Measurements from ENCODE around the gene TSPAN4. TPM values are rescaled to one million over a fixed set of nuclear protein-coding genes. Genes with fewer than 3 reads are reported as not detected.

TSPAN4 gene
- total RNA-seq, 6 experiments from 2014 or later = 193 to 267 (median 212) TPM

DNA sequence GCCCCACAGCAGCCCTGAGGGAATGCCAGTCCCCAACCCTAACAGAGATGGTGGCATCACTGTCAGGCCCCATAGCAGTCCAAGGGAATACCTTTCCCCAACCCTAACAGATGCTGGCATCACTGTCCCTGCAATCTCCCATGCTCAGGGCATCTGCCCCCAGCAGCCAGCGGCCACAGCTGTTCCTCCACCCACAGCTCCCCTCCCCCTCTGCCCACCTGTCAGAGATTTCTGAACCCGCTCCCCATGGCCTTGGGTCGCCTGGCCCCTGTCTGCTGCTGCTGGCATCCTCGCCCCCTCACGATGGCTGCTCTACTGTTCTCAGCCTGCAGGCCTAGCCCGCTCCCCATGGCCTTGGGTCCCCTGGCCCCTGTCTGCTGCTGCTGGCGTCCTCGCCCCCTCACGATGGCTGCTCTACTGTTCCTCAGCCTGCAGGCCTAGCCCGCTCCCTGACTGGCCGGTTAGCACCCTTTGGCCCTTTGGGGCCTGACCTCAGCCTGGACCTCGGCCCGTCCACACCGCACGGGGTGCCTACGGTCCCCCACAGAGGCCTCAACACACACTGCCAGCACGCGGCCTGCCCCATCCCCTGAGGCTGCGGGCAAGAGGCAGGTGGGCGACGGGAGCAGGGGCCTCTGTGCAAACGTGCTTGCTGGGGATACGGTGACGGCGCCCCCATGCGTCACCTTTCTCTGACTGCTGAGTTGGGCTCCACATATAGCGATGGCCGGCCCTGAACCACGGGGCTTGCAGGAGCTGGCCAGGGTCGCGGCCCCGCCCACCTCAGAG is 47.2 kb downstream of the TSPAN4 start:
- H3K27ac Mint-ChIP-seq = no peak overlapping the region
- H3K4me1 Mint-ChIP-seq (ENCODE audit: low read depth) = no peaks in the 10 kb centered on the region
- no peak overlapping the region for H3K4me3 Mint-ChIP-seq
- peaks cover 15% of the 10 kb centered on the region for H3K36me3 Mint-ChIP-seq (ENCODE audit: low read depth)
- DNase-seq = no peak
- H3K27me3 Mint-ChIP-seq (ENCODE audit: insufficient read depth) = peaks cover 2% of the 10 kb centered on the region
- H3K9me3 Mint-ChIP-seq = no peaks in the 10 kb centered on the region
- TF ChIP-seq, protein P1, sequence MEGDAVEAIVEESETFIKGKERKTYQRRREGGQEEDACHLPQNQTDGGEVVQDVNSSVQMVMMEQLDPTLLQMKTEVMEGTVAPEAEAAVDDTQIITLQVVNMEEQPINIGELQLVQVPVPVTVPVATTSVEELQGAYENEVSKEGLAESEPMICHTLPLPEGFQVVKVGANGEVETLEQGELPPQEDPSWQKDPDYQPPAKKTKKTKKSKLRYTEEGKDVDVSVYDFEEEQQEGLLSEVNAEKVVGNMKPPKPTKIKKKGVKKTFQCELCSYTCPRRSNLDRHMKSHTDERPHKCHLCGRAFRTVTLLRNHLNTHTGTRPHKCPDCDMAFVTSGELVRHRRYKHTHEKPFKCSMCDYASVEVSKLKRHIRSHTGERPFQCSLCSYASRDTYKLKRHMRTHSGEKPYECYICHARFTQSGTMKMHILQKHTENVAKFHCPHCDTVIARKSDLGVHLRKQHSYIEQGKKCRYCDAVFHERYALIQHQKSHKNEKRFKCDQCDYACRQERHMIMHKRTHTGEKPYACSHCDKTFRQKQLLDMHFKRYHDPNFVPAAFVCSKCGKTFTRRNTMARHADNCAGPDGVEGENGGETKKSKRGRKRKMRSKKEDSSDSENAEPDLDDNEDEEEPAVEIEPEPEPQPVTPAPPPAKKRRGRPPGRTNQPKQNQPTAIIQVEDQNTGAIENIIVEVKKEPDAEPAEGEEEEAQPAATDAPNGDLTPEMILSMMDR (IDR thresholded peaks at IDR 0.05) = no peak

DNA sequence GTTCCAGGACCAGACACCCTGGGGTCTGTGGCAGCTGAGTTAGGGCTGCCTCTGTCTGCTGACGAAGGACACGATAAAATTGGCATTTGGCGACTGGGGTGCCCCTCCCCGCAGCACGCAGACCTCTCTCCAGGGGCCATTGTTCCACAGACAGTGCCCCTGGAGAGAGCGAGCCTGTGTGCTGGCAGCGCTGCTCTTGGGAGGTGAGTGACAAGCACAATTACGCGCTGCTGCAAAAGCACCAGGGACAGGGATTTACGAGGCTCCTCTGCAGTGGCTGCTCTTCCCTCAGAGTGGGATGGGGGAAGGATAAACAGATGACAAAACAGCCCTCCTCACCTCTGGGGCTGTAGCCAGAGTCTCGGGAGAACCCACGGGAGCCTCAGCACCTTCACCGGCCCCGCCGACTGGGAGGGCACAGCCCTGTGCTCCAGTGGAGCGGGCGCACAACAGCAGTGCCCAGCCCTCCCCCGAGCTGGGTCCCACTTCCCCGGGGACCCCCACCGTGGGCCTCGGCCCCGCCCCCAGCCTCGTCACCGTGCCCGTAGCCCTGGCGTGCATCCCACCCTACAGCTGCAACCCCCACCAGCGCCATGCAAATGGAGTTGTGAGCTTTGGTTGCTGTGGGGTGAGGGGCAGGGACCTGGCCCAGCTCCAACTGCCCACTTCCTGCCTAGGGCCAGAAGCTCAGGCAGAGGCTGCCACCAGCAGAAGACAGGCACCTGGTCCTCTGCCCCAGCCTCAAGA is 48.3 kb downstream of the TSPAN4 start:
- H3K36me3 Mint-ChIP-seq (ENCODE audit: low read depth) = peaks cover 15% of the 10 kb centered on the region
- H3K9me3 Mint-ChIP-seq = no peaks in the 10 kb centered on the region
- H3K27me3 Mint-ChIP-seq (ENCODE audit: insufficient read depth) = peaks cover 2% of the 10 kb centered on the region
- DNase-seq = no peak
- no peak overlapping the region for H3K4me3 Mint-ChIP-seq
- H3K27ac Mint-ChIP-seq = no peak overlapping the region
- TF ChIP-seq, protein P1 (IDR thresholded peaks at IDR 0.05) = no peak
- H3K4me1 Mint-ChIP-seq (ENCODE audit: low read depth) = no peaks in the 10 kb centered on the region

DNA sequence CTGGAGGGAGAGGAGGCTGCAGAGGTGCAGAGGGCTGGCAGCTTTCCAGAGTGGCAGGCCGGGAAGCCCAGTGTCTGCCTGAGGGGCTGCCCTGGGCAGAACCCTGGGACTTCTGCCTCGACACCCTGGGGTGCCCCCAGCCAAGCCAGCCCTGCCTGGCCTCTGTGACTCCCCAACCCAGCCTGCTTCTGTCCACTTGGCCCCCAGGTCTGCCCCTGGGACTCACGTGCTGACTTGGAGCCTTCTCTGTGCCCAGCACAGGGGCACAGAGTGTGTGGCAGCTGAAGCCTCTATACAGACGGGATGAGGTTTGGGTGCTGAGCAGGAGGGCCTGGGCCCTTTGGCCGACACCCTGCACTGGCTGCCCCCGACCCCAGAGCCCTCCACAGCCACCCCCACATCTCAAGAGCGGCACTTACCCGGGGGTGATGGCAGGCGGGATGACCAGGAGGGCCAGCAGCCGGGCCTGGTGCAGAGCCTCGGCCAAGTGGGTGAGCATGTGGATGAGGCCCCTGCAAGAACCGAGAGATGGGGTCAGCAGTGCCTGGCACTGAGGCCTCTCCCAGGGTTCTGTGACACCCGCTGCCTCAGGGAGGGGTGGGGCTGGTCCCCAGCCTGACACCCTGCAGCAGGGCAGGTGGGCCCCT is 50.5 kb downstream of the TSPAN4 start:
- Mint-ChIP-seq H3K4me1 (ENCODE audit: low read depth) (no peaks in the 10 kb centered on the region), H3K9me3 (no peaks in the 10 kb centered on the region), H3K36me3 (ENCODE audit: low read depth) (no peaks in the 10 kb centered on the region), H3K27ac (no peak overlapping the region), H3K4me3 (no peak overlapping the region), H3K27me3 (ENCODE audit: insufficient read depth) (peaks cover 2% of the 10 kb centered on the region)
- TF ChIP-seq, protein P1 (IDR thresholded peaks at IDR 0.05) = no peak
- DNase-seq = no peak

DNA sequence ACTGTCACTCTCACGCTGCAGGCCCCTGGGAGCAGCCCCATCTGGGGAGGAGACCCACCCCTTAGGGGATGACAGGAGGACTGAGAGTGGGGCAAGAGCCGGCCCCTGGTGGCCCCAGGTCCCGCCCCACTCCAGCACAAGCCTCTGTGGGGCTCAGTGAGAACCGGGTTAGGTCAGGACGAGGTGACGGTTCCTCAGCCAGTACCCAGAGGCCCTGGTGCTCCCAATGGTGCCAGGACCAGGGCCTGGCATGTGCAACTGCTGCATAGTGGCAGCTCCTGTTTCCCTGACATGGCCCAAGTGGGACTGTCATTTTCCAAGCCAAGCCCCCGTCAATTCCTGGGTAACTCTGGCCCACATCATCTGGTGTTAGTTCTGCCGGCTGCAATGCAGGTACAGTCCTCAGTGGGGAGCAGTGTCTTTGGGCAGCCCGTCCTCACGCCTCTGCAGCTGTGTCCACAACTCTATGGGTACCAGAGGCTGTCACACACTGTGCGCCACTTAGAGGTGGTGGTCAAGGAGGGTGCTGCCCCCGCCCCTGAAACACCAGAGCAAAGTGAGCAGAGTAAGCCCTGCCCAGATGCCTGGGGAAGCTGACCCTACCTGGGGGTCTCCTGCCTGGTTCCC is 52.0 kb downstream of the TSPAN4 start:
- no peak for DNase-seq
- H3K27me3 Mint-ChIP-seq (ENCODE audit: insufficient read depth) = peaks cover 2% of the 10 kb centered on the region; the same call in 1 of the 2 replicates
- no peak overlapping the region for H3K4me3 Mint-ChIP-seq
- no peaks in the 10 kb centered on the region for H3K4me1 Mint-ChIP-seq (ENCODE audit: low read depth)
- H3K9me3 Mint-ChIP-seq = no peaks in the 10 kb centered on the region
- H3K27ac Mint-ChIP-seq = no peak overlapping the region
- no peaks in the 10 kb centered on the region for H3K36me3 Mint-ChIP-seq (ENCODE audit: low read depth)
- TF ChIP-seq, protein P1 (IDR thresholded peaks at IDR 0.05) = peak; percentile 39

DNA sequence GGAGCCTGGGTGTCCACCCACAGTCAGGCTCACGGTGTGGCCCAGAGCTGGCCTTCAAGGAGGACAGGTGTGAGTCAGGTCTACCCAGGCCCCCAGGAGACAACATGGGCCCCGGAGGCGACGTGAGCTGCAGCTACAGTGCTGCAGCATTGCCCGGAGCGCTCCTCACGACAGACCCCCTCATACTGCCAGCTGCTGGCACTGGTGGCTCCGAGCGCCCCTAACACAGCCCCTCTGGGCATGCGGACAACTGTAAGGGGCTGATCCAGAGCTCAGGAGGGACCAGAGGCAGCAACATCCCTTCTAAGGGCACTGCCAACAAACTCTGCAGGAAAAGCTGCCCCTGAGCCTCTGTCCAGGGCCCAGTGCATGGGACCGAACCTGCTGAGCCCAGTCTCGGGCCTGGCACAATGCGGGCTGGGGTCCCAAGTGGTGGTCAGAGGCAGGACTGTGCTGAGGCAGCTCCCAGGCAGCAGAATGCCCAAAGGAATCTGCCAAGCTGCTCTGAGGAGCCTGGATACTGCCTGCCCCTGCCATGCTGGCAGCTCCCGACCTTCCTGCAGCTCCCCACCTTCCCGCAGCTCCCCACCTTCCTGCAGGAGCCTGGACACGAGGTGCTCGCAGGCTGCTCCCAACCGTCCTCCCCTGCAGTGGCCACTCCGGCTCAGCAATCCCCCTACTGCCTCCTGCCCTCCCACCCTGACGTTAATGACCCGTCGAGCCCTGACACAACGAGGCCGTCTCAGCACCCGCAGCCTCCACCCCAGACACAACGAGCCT is 52.9 kb downstream of the TSPAN4 start:
- Mint-ChIP-seq H3K27me3 (ENCODE audit: insufficient read depth) (no peaks in the 10 kb centered on the region), H3K4me3 (no peak overlapping the region), H3K36me3 (ENCODE audit: low read depth) (no peaks in the 10 kb centered on the region), H3K9me3 (no peaks in the 10 kb centered on the region), H3K4me1 (ENCODE audit: low read depth) (no peaks in the 10 kb centered on the region), H3K27ac (no peak overlapping the region)
- no peak for DNase-seq
- TF ChIP-seq, protein P1 (IDR thresholded peaks at IDR 0.05) = no peak
